Endodermal cell (in vitro differentiated cells): Measurements from ENCODE around the gene SH3TC1. TPM values are rescaled to one million over a fixed set of nuclear protein-coding genes. Genes with fewer than 3 reads are reported as not detected.

Source experiments
- DNase-seq: peaks from one replicate; pipeline ENCODE4 v3.0.0-alpha.2; 2017
- H3K27ac ChIP-seq: 2 replicates; pipeline ENCODE4 v1.5.1; 2013; ENCODE audit warnings: mild to moderate bottlenecking, low read depth, low read length, moderate library complexity
- H3K27me3 ChIP-seq: 2 replicates; pipeline ENCODE4 v1.6.1; 2013; ENCODE audit warnings: mild to moderate bottlenecking, low read length, moderate library complexity; ENCODE audit not compliant: insufficient read depth, control insufficient read depth, poor library complexity, severe bottlenecking
- H3K36me3 ChIP-seq: 2 replicates; pipeline ENCODE4 v1.7.0; 2013; ENCODE audit warnings: mild to moderate bottlenecking, low read length, moderate library complexity; ENCODE audit not compliant: control insufficient read depth, insufficient read depth
- H3K4me1 ChIP-seq: one replicate; pipeline ENCODE4 v1.7.0; 2013; ENCODE audit warnings: low read length; ENCODE audit not compliant: control insufficient read depth, insufficient read depth
- H3K4me3 ChIP-seq: 2 replicates; pipeline ENCODE4 v1.5.1; 2013; ENCODE audit warnings: mild to moderate bottlenecking, low read length, moderate library complexity
- H3K9ac ChIP-seq: 2 replicates; pipeline ENCODE4 v1.6.1; 2013; ENCODE audit warnings: mild to moderate bottlenecking, low read length, moderate library complexity; ENCODE audit not compliant: poor library complexity, severe bottlenecking; ENCODE audit errors: extremely low read depth
- H3K9me3 ChIP-seq: 2 replicates; pipeline ENCODE4 v1.6.1; 2013; ENCODE audit warnings: mild to moderate bottlenecking, low read length, moderate library complexity; ENCODE audit not compliant: control insufficient read depth
- H3K27ac Mint-ChIP-seq: 2 replicates; pipeline ENCODE4 v1.8.0; 2020; ENCODE audit warnings: mixed read lengths
- H3K27me3 Mint-ChIP-seq: 2 replicates; pipeline ENCODE4 v1.8.0; 2021; ENCODE audit warnings: mild to moderate bottlenecking, mixed read lengths; ENCODE audit not compliant: insufficient read depth
- H3K36me3 Mint-ChIP-seq: 2 replicates; pipeline ENCODE4 v1.8.0; 2020; ENCODE audit warnings: low read depth, mixed read lengths
- H3K4me1 Mint-ChIP-seq: 2 replicates; pipeline ENCODE4 v1.8.0; 2020; ENCODE audit warnings: mixed read lengths
- H3K4me3 Mint-ChIP-seq: 2 replicates; pipeline ENCODE4 v1.8.0; 2020; ENCODE audit warnings: mild to moderate bottlenecking, moderate library complexity, mixed read lengths
- H3K9me3 Mint-ChIP-seq: 2 replicates; pipeline ENCODE4 v1.8.0; 2020; ENCODE audit warnings: mild to moderate bottlenecking, mixed read lengths
- WGBS, 2 experiments: methylation state at CpG; one replicate each; pipeline versions ENCODE4 v1.1.5 to v1.1.7; 2013; ENCODE audit warnings: missing lambda C conversion rate in 2 of 2, mixed read lengths in 1 of 2; ENCODE audit not compliant: insufficient coverage in 1 of 2, insufficient read length in 1 of 2; 5-methylcytosine and 5-hydroxymethylcytosine counted together
- total RNA-seq, 2 donors: library from RNA; stranded (reverse); fragmentation: NEBNext Ultra II Directional in 1 of 2; extraction: Animal tissue kit (Norgen Biotek cat#: 25700) in 1 of 2; gene quantifications; 2 replicates in 1 of 2; 3 replicates in 1 of 2; pipeline ENCODE4 v1.2.1, GENCODE V29; 2021
- TF ChIP-seq, protein P1 (sequence below): fragments of 200-600 bp; sonication (generic); conservative IDR thresholded peaks from 2 replicates; pipeline ENCODE4 v1.5.0; 2021; ENCODE audit warnings: antibody characterized with exemption, mild to moderate bottlenecking

SH3TC1 gene
- total RNA-seq, 2 donors from 2014 or later: 1.9 to 2.6 TPM

DNA sequence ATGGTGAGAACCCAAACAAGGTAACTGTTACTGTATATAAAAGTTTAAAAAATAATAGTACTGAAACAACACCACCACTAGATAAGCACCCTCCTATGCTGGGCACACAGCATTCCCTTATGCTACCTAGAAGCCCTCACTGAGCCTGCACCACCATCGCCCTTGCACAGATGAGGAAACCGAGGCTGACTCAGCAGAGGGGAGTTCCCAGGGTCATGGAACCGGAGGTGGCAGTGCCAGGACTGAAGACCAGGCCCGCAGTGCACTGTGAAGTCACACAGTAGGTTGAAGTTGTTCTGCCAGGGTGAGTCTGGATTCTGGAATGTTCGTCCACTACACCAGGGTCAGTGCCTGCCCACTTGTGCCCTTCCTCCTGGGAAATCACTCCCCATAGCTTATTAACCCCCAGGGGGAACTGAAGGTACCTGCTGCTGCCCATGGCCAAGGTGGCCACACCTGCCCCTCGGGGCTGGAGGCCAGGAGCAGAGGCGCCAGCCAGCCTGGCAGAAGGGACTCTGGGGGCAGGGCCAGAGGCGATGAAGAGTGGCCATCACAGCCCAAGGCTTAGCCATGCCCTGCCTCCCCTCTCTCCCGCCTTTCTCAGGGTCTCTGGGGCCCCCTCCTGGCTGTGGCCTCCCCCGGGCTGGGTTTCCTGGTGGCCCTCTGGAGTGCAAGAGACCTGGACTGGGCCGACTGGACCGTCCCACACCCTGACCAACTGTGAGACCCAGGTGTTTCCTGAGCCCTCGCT lies 25.4 kb upstream of the SH3TC1 start:
- Histone ChIP-seq H3K27me3 (no peaks in the 10 kb centered on the region), H3K4me3 (no peak overlapping the region), H3K4me1 (no peaks in the 10 kb centered on the region), H3K36me3 (no peaks in the 10 kb centered on the region), H3K9ac (no peak overlapping the region), H3K9me3 (peaks cover 6% of the 10 kb centered on the region), H3K27ac (no peak overlapping the region)
- WGBS, 2 experiments: 84 to 91% methylated on average over 5 to 13 of the region's 13 CpGs
- Mint-ChIP-seq H3K9me3 (peaks cover 4% of the 10 kb centered on the region), H3K27me3 (peaks cover 9% of the 10 kb centered on the region), H3K4me3 (no peak overlapping the region), H3K4me1 (no peaks in the 10 kb centered on the region), H3K36me3 (no peaks in the 10 kb centered on the region), H3K27ac (no peak overlapping the region)
- TF ChIP-seq, protein P1, sequence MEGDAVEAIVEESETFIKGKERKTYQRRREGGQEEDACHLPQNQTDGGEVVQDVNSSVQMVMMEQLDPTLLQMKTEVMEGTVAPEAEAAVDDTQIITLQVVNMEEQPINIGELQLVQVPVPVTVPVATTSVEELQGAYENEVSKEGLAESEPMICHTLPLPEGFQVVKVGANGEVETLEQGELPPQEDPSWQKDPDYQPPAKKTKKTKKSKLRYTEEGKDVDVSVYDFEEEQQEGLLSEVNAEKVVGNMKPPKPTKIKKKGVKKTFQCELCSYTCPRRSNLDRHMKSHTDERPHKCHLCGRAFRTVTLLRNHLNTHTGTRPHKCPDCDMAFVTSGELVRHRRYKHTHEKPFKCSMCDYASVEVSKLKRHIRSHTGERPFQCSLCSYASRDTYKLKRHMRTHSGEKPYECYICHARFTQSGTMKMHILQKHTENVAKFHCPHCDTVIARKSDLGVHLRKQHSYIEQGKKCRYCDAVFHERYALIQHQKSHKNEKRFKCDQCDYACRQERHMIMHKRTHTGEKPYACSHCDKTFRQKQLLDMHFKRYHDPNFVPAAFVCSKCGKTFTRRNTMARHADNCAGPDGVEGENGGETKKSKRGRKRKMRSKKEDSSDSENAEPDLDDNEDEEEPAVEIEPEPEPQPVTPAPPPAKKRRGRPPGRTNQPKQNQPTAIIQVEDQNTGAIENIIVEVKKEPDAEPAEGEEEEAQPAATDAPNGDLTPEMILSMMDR: no peak
- DNase-seq: peak; percentile 49

DNA sequence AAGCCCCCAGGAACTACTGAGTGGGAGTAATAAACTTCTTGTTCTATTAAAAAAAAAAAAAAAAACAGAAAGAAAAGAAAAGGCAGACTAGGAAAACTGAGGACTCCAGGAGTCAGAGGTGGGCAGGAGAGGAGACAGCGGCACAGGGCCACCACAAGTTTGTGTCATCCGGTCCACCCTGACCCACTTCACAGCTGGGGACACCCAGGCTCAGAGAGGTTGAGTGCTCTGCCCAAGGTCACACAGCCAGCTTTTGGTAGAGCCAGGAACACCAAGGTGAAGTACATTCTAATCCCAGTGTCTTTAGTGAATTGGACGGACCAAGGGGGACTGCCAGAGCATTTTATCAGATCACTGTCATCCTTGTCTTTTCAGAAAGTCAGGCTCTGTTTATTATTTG lies 24.1 kb upstream of the SH3TC1 start:
- no peaks in the 10 kb centered on the region for H3K4me1 Mint-ChIP-seq
- Histone ChIP-seq H3K4me1 (peaks cover 2% of the 10 kb centered on the region), H3K9ac (no peak overlapping the region), H3K4me3 (no peak overlapping the region), H3K9me3 (no peaks in the 10 kb centered on the region), H3K27me3 (no peaks in the 10 kb centered on the region), H3K27ac (no peak overlapping the region), H3K36me3 (no peaks in the 10 kb centered on the region)
- no peaks in the 10 kb centered on the region for H3K9me3 Mint-ChIP-seq
- WGBS, 2 experiments: 86 to 90% methylated on average over 1 to 3 of the region's 3 CpGs
- DNase-seq: no peak
- H3K27me3 Mint-ChIP-seq: peaks cover 9% of the 10 kb centered on the region
- no peak overlapping the region for H3K4me3 Mint-ChIP-seq
- H3K36me3 Mint-ChIP-seq: no peaks in the 10 kb centered on the region
- no peak overlapping the region for H3K27ac Mint-ChIP-seq
- TF ChIP-seq, protein P1: no peak

DNA sequence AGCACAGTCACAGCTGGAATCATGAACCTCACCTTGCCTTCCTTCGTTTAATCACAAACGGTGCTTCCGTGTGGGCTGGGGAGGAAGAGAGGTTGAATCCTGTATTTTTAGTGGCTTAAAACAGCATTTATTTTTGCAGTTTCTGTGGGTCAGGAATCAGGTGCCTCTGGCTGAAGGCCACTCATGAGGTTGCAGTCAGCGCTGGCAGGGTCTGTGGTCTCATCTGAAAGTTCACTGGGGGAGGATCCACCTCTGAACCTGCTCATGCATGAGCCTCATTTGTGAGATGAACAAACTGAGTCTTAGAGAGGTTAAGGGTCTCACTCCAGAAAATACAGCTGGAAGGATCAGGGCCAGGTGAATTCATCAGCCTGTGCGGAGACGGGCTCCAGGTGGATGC lies 23.4 kb upstream of the SH3TC1 start:
- Mint-ChIP-seq H3K9me3 (no peaks in the 10 kb centered on the region), H3K36me3 (no peaks in the 10 kb centered on the region), H3K27me3 (peaks cover 6% of the 10 kb centered on the region), H3K4me1 (peaks cover 1% of the 10 kb centered on the region), H3K4me3 (no peak overlapping the region), H3K27ac (no peak overlapping the region)
- H3K9me3 ChIP-seq: no peaks in the 10 kb centered on the region
- no peak overlapping the region for H3K9ac ChIP-seq
- H3K36me3 ChIP-seq: no peaks in the 10 kb centered on the region
- no peak overlapping the region for H3K27ac ChIP-seq
- peaks cover 4% of the 10 kb centered on the region for H3K4me1 ChIP-seq
- H3K4me3 ChIP-seq: no peak overlapping the region
- WGBS, 2 experiments: 92 to 93% methylated on average over 6 of the region's 6 CpGs
- no peak for DNase-seq
- TF ChIP-seq, protein P1: no peak
- H3K27me3 ChIP-seq: no peaks in the 10 kb centered on the region
